Stimulated activated CD8-positive, alpha-beta memory T cell treated with anti-CD3 and anti-CD28 coated beads, Interleukin-7, amount 100 ng/mL, for 1 hour (primary cell): ENCODE results near the gene CRPPA.
"Not testable (repeated sequence)": the region's sequence is repeated elsewhere in the genome, so short reads cannot be mapped to it uniquely, and the experiment has no call there.

ENCODE experiments used
- DNase-seq, 2 donors: peaks; one replicate each; pipeline ENCODE4 v3.0.0-alpha.2; 2020; ENCODE audit warnings: low read depth in 2 of 2

CRPPA gene

GRCh38 chr7:16421333-16422102 lies at the start of gene CRPPA:
CRPPA (minus strand) TSS chr7:16421538; CDS start chr7:16421322, 216 bp downstream.
- no peak for DNase-seq

DNA sequence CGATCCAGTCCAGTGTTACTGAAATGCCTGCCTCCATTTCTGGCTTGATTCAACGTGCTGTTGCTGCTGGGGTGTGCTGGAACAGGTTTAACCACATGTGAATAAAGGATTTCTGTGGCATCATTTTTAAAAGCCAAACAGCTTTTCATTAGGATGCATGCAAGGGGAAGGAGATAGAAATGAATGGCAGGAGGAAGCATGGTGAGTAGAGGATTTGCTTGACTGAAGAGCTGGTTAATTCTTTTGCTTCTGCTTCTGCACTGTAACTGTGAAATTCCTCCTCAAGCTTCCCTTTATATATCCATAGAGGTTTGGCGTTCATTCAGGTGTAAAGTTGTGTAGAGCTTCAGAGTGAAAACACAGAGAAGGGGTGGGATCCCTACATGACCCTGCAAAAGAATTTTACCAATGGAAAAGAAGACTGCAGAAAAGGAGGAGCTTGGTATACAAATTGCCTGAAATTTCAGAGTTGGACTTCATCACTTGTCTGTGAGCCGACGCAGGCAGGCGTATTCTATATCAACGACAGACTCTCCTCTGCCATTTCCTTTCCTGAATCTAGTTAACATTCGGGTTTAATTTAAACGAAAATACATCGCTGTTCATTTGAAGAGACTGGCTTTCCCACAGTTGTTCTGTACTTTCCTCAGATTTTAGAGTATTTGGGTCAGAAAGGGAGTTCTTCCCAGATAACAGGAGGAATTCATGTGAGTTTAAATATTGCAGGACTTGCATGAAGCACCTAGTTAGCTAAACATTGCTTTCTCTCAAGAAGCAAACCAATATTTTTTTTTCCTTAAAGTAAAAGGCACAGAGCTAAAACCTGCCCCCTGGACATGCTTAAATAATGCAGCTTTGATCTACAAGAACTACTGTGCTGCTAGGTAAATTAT lies 44.4 kb upstream of the CRPPA start, which contains the start of gene SOSTDC1:
Gene SOSTDC1 (minus strand): TSS at position 270 of the 893 bp plus-strand sequence. CDS start 70 bp downstream, at position 200.
- DNase-seq: no peak

GRCh38 chr7:16463949-16464715 lies 42.8 kb upstream of the CRPPA start:
- no peak for DNase-seq

DNA sequence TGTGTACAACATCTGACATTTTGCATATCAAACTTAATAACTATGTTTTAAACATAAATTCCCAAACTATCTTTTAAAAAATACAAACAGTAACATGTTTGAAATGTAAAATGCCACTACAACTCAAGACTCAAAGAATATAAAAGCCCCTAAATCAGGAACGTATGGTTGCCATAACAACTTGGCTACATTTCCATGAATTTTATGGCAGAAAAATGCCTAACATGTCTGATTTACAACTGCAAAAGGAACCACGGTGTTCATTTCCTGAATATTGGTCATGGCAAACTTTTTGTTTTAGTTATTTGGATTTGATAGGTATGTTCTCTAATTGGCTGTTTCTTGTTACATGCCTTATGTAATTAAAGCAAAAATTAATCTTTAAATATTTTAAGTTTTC lies 42.2 kb upstream of the CRPPA start:
- no peak for DNase-seq

GRCh38 chr7:16462431-16462889 lies 41.1 kb upstream of the CRPPA start:
- DNase-seq: no peak

DNA sequence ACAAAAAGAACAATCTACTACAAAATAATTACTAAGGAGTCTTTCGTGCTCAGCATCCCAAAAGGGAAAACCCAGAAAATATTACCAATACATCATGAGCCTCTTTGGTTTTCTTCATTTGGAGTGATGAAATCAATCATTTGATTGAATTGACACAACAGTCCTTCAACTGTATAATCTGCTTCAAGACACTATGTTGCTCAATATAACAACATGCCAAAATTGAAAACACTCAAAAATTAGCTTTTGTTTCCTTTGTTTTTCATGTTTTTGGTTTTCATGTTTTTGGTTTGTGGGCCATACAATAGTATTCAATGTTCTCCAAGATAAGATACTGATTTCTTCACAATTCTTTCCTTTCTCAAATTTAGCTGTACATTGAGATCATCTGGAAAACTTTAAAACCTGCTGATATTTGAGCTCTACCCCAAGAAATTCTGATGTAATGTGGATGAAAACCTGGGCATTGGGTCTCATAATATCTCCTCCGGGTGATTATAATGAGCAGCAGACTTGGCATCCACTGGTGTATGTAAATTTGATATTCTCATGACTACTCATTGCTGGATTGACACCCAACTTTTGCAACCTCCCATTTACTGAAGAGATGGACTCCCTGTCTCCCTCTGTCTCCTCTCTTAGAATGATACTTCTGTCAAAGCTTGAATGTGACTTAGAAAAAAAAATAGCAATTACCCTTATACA lies 39.6 kb upstream of the CRPPA start:
- no peak for DNase-seq

DNA sequence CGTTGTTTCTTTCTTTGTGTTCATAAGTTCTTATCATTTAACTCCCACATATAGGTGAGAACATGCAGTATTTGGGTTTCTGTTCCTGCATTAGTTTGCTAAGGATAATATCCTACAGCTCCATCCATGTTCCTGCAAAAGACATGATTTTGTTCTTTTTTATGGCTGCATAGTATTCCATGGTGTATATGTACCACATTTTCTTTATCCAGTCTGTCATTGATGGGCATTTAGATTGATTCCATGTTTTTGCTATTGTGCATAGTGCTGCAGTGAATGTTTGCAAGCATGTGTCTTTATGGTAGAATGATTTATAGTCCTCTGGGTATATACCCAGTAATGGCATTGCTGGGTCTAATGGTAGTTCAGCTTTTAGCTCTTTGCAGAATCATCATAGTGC lies 35.0 kb upstream of the CRPPA start:
- DNase-seq: not testable (repeated sequence)

GRCh38 chr7:16455591-16455990 lies 34.3 kb upstream of the CRPPA start:
- no peak for DNase-seq

GRCh38 chr7:16450366-16450765 lies 29.0 kb upstream of the CRPPA start:
- no peak for DNase-seq

GRCh38 chr7:16447876-16448275 lies 26.5 kb upstream of the CRPPA start:
- DNase-seq: no peak

- DNase-seq: no peak
Observed at GRCh38 chr7:16446508-16446907, 25.2 kb upstream of the CRPPA start.

- DNase-seq: not testable (repeated sequence)
Observed at GRCh38 chr7:16443871-16444270, 22.5 kb upstream of the CRPPA start.

DNA sequence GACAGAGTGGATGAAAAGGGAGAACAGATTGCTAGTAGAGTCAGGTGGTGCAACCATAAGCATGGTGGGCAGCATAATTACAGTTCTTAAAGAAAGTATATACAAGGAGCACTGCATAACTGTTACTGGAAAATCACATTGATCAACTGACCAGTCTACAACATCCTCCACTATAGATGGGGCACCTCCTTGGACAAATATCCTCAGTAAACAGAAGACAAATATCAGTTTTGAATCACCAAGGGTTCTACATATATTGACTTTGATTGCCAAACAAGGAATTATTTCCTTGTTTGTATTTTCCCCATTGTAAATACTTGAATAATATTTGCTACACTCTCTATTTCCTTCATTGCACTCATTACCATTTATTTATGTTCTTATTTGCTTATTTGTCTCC lies 17.6 kb upstream of the CRPPA start:
- DNase-seq: no peak

DNA sequence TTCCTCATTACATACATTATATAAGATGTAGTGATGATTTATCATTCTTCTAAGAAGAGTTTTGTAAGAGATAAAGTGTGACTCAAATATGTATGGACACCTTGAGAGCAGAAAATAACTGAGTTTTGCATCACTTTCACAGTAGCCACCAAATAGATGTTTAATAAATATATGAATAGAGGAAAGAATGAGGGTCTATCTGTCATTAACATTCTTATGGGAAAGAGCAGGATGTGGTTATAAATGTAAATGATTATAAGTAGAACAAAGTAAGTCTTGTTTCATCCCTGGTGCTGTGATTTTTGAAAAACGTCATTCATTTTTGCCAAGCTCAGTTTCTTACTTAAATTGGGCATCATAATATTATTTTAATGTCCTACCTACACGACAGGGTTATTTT lies 15.0 kb upstream of the CRPPA start:
- no peak for DNase-seq

DNA sequence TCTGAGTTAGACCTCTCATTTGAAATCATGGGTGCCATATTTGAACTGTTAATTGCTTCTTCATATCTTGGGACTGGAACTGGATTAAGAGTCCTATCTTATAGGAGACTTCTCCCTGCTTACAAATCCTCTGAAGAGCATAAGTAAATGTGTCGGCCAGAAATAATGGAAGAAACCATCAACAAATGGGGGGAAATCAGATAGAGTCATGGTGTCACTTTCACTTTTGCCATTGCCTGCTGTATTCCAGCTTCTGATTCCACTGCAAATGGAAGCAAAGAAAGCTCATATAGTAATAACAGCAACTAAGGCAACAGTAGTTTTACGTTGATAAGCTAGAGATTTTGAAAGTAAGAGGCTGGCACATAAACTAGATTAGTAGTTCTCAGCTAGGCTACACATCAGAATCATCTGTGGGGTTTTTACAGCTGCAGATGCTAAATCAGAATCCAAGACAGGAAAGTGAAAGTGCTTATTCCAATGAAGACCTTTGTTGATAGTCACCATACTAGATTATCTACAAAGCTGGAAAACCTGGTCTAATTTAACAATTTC lies 12.3 kb upstream of the CRPPA start:
- no peak for DNase-seq

GRCh38 chr7:16432425-16432731 lies 11.0 kb upstream of the CRPPA start:
- no peak for DNase-seq

GRCh38 chr7:16431646-16432424 lies 10.5 kb upstream of the CRPPA start:
- no peak for DNase-seq

DNA sequence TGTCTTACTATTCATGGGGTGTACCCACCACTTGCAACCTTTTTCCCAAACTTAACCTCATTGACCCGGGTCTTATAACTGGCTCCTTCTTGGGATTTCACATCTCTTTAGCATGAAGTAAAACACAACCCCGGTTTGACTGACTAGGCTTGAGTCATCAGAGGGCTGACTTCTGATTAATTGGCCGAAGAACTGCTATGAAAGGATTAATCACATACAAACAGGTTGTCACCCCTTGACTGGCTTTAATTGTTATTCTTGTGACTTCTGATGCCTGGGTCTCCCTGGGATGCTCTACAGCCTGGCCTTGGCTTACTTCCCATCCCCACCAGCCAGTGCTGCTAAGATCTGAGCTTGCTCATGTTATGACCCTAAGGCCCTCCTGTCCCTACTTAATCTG lies 8.8 kb upstream of the CRPPA start:
- no peak for DNase-seq

GRCh38 chr7:16428672-16429071 lies 7.3 kb upstream of the CRPPA start:
- DNase-seq: no peak

DNA sequence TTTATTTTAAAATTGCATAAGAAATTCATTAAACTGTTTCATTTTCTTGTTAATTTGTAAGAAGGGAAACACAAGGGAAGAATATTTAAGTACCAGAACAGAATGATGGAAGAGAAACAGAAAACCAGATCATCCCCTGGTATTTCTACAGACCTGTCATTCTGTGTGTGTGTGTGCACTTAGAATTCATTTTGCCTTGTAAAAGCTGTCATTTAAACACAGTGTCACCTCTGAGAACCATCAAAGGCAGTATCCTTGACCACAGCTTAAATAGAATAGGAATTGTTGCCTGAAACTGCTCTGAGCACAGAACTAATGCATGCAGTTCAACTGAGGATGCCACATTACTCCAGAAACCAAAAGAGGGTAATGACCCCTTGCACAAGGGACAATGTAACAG lies 6.8 kb upstream of the CRPPA start:
- no peak for DNase-seq
